Stimulated activated memory B cell treated with anti-CD40 and anti-IgM and Interleukin-4, amounts not matched to agents 10 μg/mL and 1 μg/mL and 100 μg/mL, for 72 hours (primary cell): ENCODE data around the gene HS1BP3.
A peak's percentile ranks its signal among the peaks of the same experiment; 100 is the strongest.

Source experiments
- ATAC-seq: fragments of 150-1000 bp; cut with Tn5 transposase; 2 replicates; pipeline ENCODE4 v1.10.0; 2021
- H3K27ac Mint-ChIP-seq: one replicate; pipeline ENCODE4 v1.8.0; 2022; ENCODE audit warnings: mild to moderate bottlenecking, mixed read lengths
- H3K27me3 Mint-ChIP-seq: one replicate; pipeline ENCODE4 v1.8.0; 2022; ENCODE audit warnings: mixed read lengths
- H3K36me3 Mint-ChIP-seq: one replicate; pipeline ENCODE4 v1.8.0; 2022; ENCODE audit warnings: mixed read lengths
- H3K4me1 Mint-ChIP-seq: one replicate; pipeline ENCODE4 v1.8.0; 2022; ENCODE audit warnings: mixed read lengths
- H3K4me3 Mint-ChIP-seq: one replicate; pipeline ENCODE4 v1.8.0; 2022; ENCODE audit warnings: mild to moderate bottlenecking, moderate library complexity, mixed read lengths
- H3K9me3 Mint-ChIP-seq: one replicate; pipeline ENCODE4 v1.8.0; 2022; ENCODE audit warnings: mixed read lengths

Gene HS1BP3

GRCh38 chr2:20571231-20571630, 79.7 kb downstream of the HS1BP3 start:
- no peaks in the 10 kb centered on the region for H3K36me3 Mint-ChIP-seq
- ATAC-seq, result no peak

GRCh38 chr2:20570249-20570648, 80.6 kb downstream of the HS1BP3 start:
- no peaks in the 10 kb centered on the region for H3K4me1 Mint-ChIP-seq
- peaks cover 19% of the 10 kb centered on the region for H3K27me3 Mint-ChIP-seq
- H3K27ac Mint-ChIP-seq, result no peak overlapping the region
- H3K36me3 Mint-ChIP-seq, result no peaks in the 10 kb centered on the region
- no peak for ATAC-seq
- no peaks in the 10 kb centered on the region for H3K9me3 Mint-ChIP-seq
- no peak overlapping the region for H3K4me3 Mint-ChIP-seq

More at GRCh38 chr2:20571231-20571630, 79.7 kb downstream of the HS1BP3 start:
- no peaks in the 10 kb centered on the region for H3K9me3 Mint-ChIP-seq
- H3K4me1 Mint-ChIP-seq, result peaks cover 3% of the 10 kb centered on the region
- H3K27ac Mint-ChIP-seq, result peak overlapping the region; percentile 40
- H3K27me3 Mint-ChIP-seq, result peaks cover 10% of the 10 kb centered on the region
- no peak overlapping the region for H3K4me3 Mint-ChIP-seq

GRCh38 chr2:20569464-20570223, 81.3 kb downstream of the HS1BP3 start:
- H3K9me3 Mint-ChIP-seq, result no peaks in the 10 kb centered on the region
- H3K36me3 Mint-ChIP-seq, result no peaks in the 10 kb centered on the region
- no peak overlapping the region for H3K27ac Mint-ChIP-seq
- no peak overlapping the region for H3K4me3 Mint-ChIP-seq
- H3K4me1 Mint-ChIP-seq, result no peaks in the 10 kb centered on the region
- H3K27me3 Mint-ChIP-seq, result peaks cover 24% of the 10 kb centered on the region
- ATAC-seq, result no peak

GRCh38 chr2:20568501-20569463, 82.1 kb downstream of the HS1BP3 start:
- Mint-ChIP-seq H3K36me3 (no peaks in the 10 kb centered on the region), H3K4me3 (no peak overlapping the region), H3K9me3 (no peaks in the 10 kb centered on the region), H3K27ac (no peak overlapping the region), H3K27me3 (peaks cover 32% of the 10 kb centered on the region), H3K4me1 (no peaks in the 10 kb centered on the region)
- no peak for ATAC-seq

GRCh38 chr2:20567926-20568179, 83.0 kb downstream of the HS1BP3 start:
- no peak for ATAC-seq

More at GRCh38 chr2:20567926-20568179, 83.0 kb downstream of the HS1BP3 start:
- Mint-ChIP-seq H3K4me3 (no peak overlapping the region), H3K36me3 (no peaks in the 10 kb centered on the region), H3K4me1 (no peaks in the 10 kb centered on the region), H3K9me3 (no peaks in the 10 kb centered on the region), H3K27ac (no peak overlapping the region), H3K27me3 (peaks cover 32% of the 10 kb centered on the region)
